ENCODE measurements around the gene LTA4H. TPM values are rescaled to one million over a fixed set of nuclear protein-coding genes. Genes with fewer than 3 reads are reported as not detected.

LTA4H gene
- total and polyA plus RNA-seq, 10 donors = 58.0 to 183 (median 93.5) TPM

DNA sequence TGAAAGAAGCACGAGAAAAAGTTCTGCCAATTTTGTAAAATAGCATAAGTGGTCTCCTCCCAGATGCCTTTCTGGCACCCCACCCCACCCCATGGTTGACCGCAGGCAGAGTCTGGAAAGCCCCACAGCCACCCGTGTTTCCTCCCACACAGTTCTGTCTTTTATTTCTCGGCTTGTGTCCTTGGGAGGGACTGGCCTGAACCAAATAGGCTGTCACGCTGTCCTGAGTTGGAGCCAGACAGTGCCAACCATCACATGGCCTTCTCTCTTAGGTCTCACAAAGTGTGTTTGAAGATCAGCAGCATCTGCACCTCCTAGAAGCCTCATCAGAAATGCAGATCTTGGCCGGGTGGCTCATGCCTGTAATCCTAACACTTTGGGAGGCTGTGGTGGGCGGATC, 10.2 kb upstream of the LTA4H start:
- Histone ChIP-seq H3K36me3 (no peaks in the 10 kb centered on the region), H3K27me3 (replicated peaks in 1 of 7) (no peaks in the 10 kb centered on the region), H3K27ac (peak overlapping the region in 7 of 8 donors; percentile 23 to 86 (median 77)), H3K4me3 (peak overlapping the region in 1 of 8 donors; percentile 30), H3K9me3 (no peaks in the 10 kb centered on the region), H3K4me1 (peaks cover 20 to 64% (median 57%) of the 10 kb centered on the region in 6 donors)
- DNase-seq = peak; percentile 75
- intact Hi-C loops (cut with DNase I; ENCODE audit: low total_unique reads) = no loop called here
- TF ChIP-seq POLR2A (IDR thresholded peaks at IDR 0.05) = no peak
- TF ChIP-seq POLR2AphosphoS5 (IDR thresholded peaks at IDR 0.05) = peak in 1 of 3 donors; percentile 9
- TF ChIP-seq, protein P1, sequence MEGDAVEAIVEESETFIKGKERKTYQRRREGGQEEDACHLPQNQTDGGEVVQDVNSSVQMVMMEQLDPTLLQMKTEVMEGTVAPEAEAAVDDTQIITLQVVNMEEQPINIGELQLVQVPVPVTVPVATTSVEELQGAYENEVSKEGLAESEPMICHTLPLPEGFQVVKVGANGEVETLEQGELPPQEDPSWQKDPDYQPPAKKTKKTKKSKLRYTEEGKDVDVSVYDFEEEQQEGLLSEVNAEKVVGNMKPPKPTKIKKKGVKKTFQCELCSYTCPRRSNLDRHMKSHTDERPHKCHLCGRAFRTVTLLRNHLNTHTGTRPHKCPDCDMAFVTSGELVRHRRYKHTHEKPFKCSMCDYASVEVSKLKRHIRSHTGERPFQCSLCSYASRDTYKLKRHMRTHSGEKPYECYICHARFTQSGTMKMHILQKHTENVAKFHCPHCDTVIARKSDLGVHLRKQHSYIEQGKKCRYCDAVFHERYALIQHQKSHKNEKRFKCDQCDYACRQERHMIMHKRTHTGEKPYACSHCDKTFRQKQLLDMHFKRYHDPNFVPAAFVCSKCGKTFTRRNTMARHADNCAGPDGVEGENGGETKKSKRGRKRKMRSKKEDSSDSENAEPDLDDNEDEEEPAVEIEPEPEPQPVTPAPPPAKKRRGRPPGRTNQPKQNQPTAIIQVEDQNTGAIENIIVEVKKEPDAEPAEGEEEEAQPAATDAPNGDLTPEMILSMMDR (IDR thresholded peaks at IDR 0.05 in 8 of 11, conservative IDR thresholded peaks at IDR 0.05 in 3 of 11) = no peak
- WGBS, 5 donors = 28 to 51% (median 46%) methylated on average over 6 to 7 of the region's 7 CpGs

DNA sequence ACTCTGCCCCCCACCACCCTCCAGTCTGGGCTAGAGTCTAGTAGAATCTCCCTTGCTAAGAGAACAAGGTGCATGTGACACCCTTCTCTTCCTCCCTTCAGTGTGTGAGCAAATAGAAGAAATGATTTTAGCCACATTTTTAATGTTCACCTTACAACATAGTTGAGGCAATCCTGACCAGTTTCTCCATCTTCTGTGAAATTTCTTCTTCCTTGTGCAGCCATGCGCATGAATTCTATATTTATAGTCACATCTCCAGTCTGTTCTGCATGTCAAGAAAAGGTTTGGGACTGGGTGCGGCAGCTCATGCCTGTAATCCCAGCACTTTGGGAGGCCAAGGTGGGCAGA, 9.5 kb upstream of the LTA4H start:
- no peak overlapping the region for H3K4me3 ChIP-seq
- no peaks in the 10 kb centered on the region for H3K27me3 ChIP-seq (replicated peaks in 1 of 7)
- intact Hi-C loops (cut with DNase I; ENCODE audit: low total_unique reads) = no loop called here
- no peaks in the 10 kb centered on the region for H3K36me3 ChIP-seq
- no peaks in the 10 kb centered on the region for H3K9me3 ChIP-seq
- 58 to 97% (median 81%) methylated on average over 2 of the region's 2 CpGs for WGBS, 5 donors
- peak overlapping the region in 7 of 8 donors; percentile 23 to 86 (median 77) for H3K27ac ChIP-seq
- H3K4me1 ChIP-seq = peaks cover 20 to 64% (median 57%) of the 10 kb centered on the region in 6 donors
- no peak for DNase-seq
- TF ChIP-seq POLR2A (IDR thresholded peaks at IDR 0.05) = no peak
- TF ChIP-seq, protein P1 (IDR thresholded peaks at IDR 0.05 in 8 of 11, conservative IDR thresholded peaks at IDR 0.05 in 3 of 11) = no peak
- TF ChIP-seq POLR2AphosphoS5 (IDR thresholded peaks at IDR 0.05) = no peak

DNA sequence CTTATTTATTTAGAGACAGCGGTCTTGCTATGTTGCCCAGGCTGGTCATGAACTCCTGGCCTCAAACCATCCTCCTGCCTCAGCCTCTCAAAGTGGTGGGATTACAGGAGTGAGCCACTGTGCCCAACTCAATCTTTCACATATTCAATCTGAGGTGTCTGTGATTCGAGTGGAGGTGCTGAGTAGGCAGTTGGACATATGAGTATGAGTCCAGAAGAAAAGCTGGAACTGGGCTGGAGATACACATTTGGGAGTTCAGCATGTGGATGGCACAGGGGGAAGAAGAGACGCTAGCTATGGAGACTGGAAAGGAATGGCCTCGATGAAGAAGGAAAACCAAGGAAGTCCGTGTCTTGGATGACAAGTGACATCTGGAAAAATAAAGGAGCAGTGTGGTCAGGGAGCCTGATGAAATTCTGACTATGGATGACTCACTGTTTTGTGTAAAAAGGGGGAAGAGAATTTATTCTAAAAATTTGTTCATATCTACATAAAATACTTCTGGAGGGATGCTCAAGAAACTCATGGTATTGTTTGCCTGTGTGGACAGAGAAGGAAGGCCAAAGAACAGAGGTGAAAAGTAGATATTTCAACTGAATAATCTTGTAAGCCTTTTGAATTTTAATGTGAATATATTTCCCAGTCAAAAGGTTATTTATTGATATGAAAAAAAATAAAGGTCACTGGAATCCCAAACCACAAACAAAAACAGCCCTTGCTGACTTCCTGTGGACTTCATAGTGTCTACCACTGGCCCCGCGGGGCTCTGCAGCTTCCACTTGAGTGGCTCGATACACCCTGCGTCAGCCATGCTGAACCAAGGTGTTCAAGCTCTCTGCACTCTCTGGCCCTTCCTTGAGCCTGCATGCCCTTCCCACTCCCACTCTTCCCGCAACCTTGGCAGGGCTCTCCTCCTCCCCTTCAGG, 8.9 kb upstream of the LTA4H start:
- peaks cover 20 to 59% (median 55%) of the 10 kb centered on the region in 6 donors for H3K4me1 ChIP-seq
- H3K9me3 ChIP-seq = no peaks in the 10 kb centered on the region
- TF ChIP-seq, protein P1 (IDR thresholded peaks at IDR 0.05 in 8 of 11, conservative IDR thresholded peaks at IDR 0.05 in 3 of 11) = no peak
- no peak for TF ChIP-seq POLR2AphosphoS5 (IDR thresholded peaks at IDR 0.05)
- no peak for TF ChIP-seq POLR2A (IDR thresholded peaks at IDR 0.05)
- peak overlapping the region in 7 of 8 donors; percentile 23 to 86 (median 77) for H3K27ac ChIP-seq
- H3K4me3 ChIP-seq = no peak overlapping the region
- peak; percentile 85 for DNase-seq
- H3K36me3 ChIP-seq = no peaks in the 10 kb centered on the region
- 47 to 64% (median 53%) methylated on average over 10 of the region's 10 CpGs for WGBS, 5 donors
- no peaks in the 10 kb centered on the region for H3K27me3 ChIP-seq (replicated peaks in 1 of 7)
- intact Hi-C loops (cut with DNase I; ENCODE audit: low total_unique reads) = no loop called here

DNA sequence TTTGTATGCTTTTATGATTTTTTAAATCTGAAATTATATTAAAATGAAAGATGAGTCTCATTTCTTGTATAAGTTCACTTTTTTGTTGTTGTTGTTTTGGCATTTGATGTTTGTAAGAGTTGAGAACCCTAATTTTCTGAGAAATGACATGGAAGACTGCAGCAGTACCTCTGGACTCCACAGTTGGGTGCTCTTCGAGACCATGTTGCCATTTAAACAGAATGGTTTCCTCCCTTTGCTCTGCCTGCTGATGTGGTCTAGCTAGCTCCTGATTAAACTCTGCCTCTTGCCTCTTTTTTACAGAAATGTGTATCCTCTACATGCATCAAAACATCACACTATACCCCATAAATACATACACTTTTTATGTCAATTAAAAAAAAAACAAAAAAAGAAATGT, 5.8 kb upstream of the LTA4H start:
- H3K9me3 ChIP-seq = peaks cover 0 to 6% (median 0%) of the 10 kb centered on the region in 8 donors
- H3K36me3 ChIP-seq = no peaks in the 10 kb centered on the region
- H3K27ac ChIP-seq = no peak overlapping the region
- TF ChIP-seq POLR2A (IDR thresholded peaks at IDR 0.05) = no peak
- TF ChIP-seq, protein P1 (IDR thresholded peaks at IDR 0.05 in 8 of 11, conservative IDR thresholded peaks at IDR 0.05 in 3 of 11) = no peak
- no peak for TF ChIP-seq POLR2AphosphoS5 (IDR thresholded peaks at IDR 0.05)
- no peak overlapping the region for H3K4me3 ChIP-seq
- DNase-seq = no peak
- intact Hi-C loops (cut with DNase I; ENCODE audit: low total_unique reads) = no loop called here
- no peaks in the 10 kb centered on the region for H3K27me3 ChIP-seq (replicated peaks in 1 of 7)
- WGBS, 5 donors = 72 to 91% (median 86%) methylated on average over 1 of the region's 1 CpG
- peaks cover 13 to 41% (median 29%) of the 10 kb centered on the region in 6 donors for H3K4me1 ChIP-seq

All from spleen (tissue), 11 donors.